ENCODE data around the gene SLC10A4. TPM values are rescaled to one million over a fixed set of nuclear protein-coding genes. Genes with fewer than 3 reads are reported as not detected.
A peak's percentile ranks its signal among the peaks of the same experiment; 100 is the strongest.
"Not testable (repeated sequence)": the region's sequence is repeated elsewhere in the genome, so short reads cannot be mapped to it uniquely, and the experiment has no call there.

Gene SLC10A4
- total RNA-seq, 1 experiment from 2014 or later: not detected

GRCh38 chr4:48445704-48446103 lies 37.4 kb upstream of the SLC10A4 start:
- BruUV-seq (replicated peaks): no TSS peak
- H3K36me3 Mint-ChIP-seq (ENCODE audit: insufficient read depth, unreplicated experiment): peaks cover 4% of the 10 kb centered on the region
- intact Hi-C loops (cut with micrococcal nuclease): loop anchor here (2.0 to 10.0 kb wide), 2 partner anchors 101 to 519 kb away; no protein-coding TSS in a partner anchor
- TF ChIP-seq CTCF (IDR thresholded peaks at IDR 0.05; ENCODE audit: unreplicated experiment): peak; percentile 50
- no peaks in the 10 kb centered on the region for H3K9me3 Mint-ChIP-seq (ENCODE audit: unreplicated experiment)
- ChIA-PET CTCF (interaction anchor here (0.7 to 3.7 kb wide), 10 partner anchors 9 to 104 kb away, joined by 3 to 17 read pairs (median 4); no protein-coding TSS in a partner anchor), POLR2A (no interaction called here)
- no peaks in the 10 kb centered on the region for H3K27me3 Mint-ChIP-seq (ENCODE audit: insufficient read depth, unreplicated experiment)
- H3K27ac Mint-ChIP-seq (ENCODE audit: low read depth, unreplicated experiment): no peak overlapping the region
- DNase-seq (ENCODE audit: unreplicated experiment): peak; percentile 17
- H3K4me3 Mint-ChIP-seq (ENCODE audit: unreplicated experiment): no peak overlapping the region
- no peaks in the 10 kb centered on the region for H3K4me1 Mint-ChIP-seq (ENCODE audit: insufficient read depth, unreplicated experiment)

GRCh38 chr4:48446642-48447041 lies 36.5 kb upstream of the SLC10A4 start:
- CTCF ChIA-PET: interaction anchor here (0.7 to 3.7 kb wide), 12 partner anchors 11 to 487 kb away, joined by 3 to 17 read pairs (median 4); no protein-coding TSS in a partner anchor
- no peaks in the 10 kb centered on the region for H3K9me3 Mint-ChIP-seq (ENCODE audit: unreplicated experiment)
- no TSS peak for BruUV-seq (replicated peaks)
- POLR2A ChIA-PET: no interaction called here
- H3K27me3 Mint-ChIP-seq (ENCODE audit: insufficient read depth, unreplicated experiment): no peaks in the 10 kb centered on the region
- no peak overlapping the region for H3K4me3 Mint-ChIP-seq (ENCODE audit: unreplicated experiment)
- no peak for TF ChIP-seq CTCF (IDR thresholded peaks at IDR 0.05; ENCODE audit: unreplicated experiment)
- DNase-seq (ENCODE audit: unreplicated experiment): no peak
- no peaks in the 10 kb centered on the region for H3K4me1 Mint-ChIP-seq (ENCODE audit: insufficient read depth, unreplicated experiment)
- intact Hi-C loops (cut with micrococcal nuclease): loop anchor here (2.0 to 10.0 kb wide), 2 partner anchors 100 to 518 kb away; no protein-coding TSS in a partner anchor
- H3K27ac Mint-ChIP-seq (ENCODE audit: low read depth, unreplicated experiment): no peak overlapping the region
- peaks cover 3% of the 10 kb centered on the region for H3K36me3 Mint-ChIP-seq (ENCODE audit: insufficient read depth, unreplicated experiment)

GRCh38 chr4:48449151-48449550 lies 34.0 kb upstream of the SLC10A4 start:
- ChIA-PET CTCF (no interaction called here), POLR2A (no interaction called here)
- no peaks in the 10 kb centered on the region for H3K27me3 Mint-ChIP-seq (ENCODE audit: insufficient read depth, unreplicated experiment)
- no peak overlapping the region for H3K27ac Mint-ChIP-seq (ENCODE audit: low read depth, unreplicated experiment)
- no peak for TF ChIP-seq CTCF (IDR thresholded peaks at IDR 0.05; ENCODE audit: unreplicated experiment)
- H3K36me3 Mint-ChIP-seq (ENCODE audit: insufficient read depth, unreplicated experiment): no peaks in the 10 kb centered on the region
- H3K4me1 Mint-ChIP-seq (ENCODE audit: insufficient read depth, unreplicated experiment): no peaks in the 10 kb centered on the region
- no peak overlapping the region for H3K4me3 Mint-ChIP-seq (ENCODE audit: unreplicated experiment)
- intact Hi-C loops (cut with micrococcal nuclease): loop anchor here (10.0 kb wide), 1 partner anchor 516 kb away; no protein-coding TSS in a partner anchor
- BruUV-seq (replicated peaks): no TSS peak
- DNase-seq (ENCODE audit: unreplicated experiment): no peak
- no peaks in the 10 kb centered on the region for H3K9me3 Mint-ChIP-seq (ENCODE audit: unreplicated experiment)

GRCh38 chr4:48450740-48451139 lies 32.4 kb upstream of the SLC10A4 start:
- Mint-ChIP-seq H3K36me3 (ENCODE audit: insufficient read depth, unreplicated experiment) (no peaks in the 10 kb centered on the region), H3K4me3 (ENCODE audit: unreplicated experiment) (no peak overlapping the region), H3K4me1 (ENCODE audit: insufficient read depth, unreplicated experiment) (no peaks in the 10 kb centered on the region), H3K9me3 (ENCODE audit: unreplicated experiment) (no peaks in the 10 kb centered on the region), H3K27ac (ENCODE audit: low read depth, unreplicated experiment) (no peak overlapping the region), H3K27me3 (ENCODE audit: insufficient read depth, unreplicated experiment) (no peaks in the 10 kb centered on the region)
- BruUV-seq (replicated peaks): no TSS peak
- ChIA-PET CTCF (no interaction called here), POLR2A (interaction anchor here (0.7 kb wide), 1 partner anchor 27 kb away, joined by 3 read pairs; no protein-coding TSS in a partner anchor)
- TF ChIP-seq CTCF (IDR thresholded peaks at IDR 0.05; ENCODE audit: unreplicated experiment): no peak
- intact Hi-C loops (cut with micrococcal nuclease): no loop called here
- no peak for DNase-seq (ENCODE audit: unreplicated experiment)

- H3K27me3 Mint-ChIP-seq (ENCODE audit: insufficient read depth, unreplicated experiment); BruUV-seq (replicated peaks); H3K9me3 Mint-ChIP-seq (ENCODE audit: unreplicated experiment); H3K4me1 Mint-ChIP-seq (ENCODE audit: insufficient read depth, unreplicated experiment); H3K27ac Mint-ChIP-seq (ENCODE audit: low read depth, unreplicated experiment); intact Hi-C loops (cut with micrococcal nuclease); DNase-seq (ENCODE audit: unreplicated experiment); POLR2A ChIA-PET; H3K4me3 Mint-ChIP-seq (ENCODE audit: unreplicated experiment); H3K36me3 Mint-ChIP-seq (ENCODE audit: insufficient read depth, unreplicated experiment); CTCF ChIA-PET: not testable (repeated sequence)
These were observed 31.5 kb upstream of the SLC10A4 start for GRCh38 chr4:48451656-48452055.
